Activated naive CD4-positive, alpha-beta T cell treated with Interleukin-2 at 50 U/mL for 16 hours (primary cell): ENCODE measurements around the gene WDR90.
"Not testable (repeated sequence)": the region's sequence is repeated elsewhere in the genome, so short reads cannot be mapped to it uniquely, and the experiment has no call there.

Source experiments
- DNase-seq: peaks from one replicate; pipeline ENCODE4 v3.0.0-alpha.2; 2020

Gene WDR90

DNA sequence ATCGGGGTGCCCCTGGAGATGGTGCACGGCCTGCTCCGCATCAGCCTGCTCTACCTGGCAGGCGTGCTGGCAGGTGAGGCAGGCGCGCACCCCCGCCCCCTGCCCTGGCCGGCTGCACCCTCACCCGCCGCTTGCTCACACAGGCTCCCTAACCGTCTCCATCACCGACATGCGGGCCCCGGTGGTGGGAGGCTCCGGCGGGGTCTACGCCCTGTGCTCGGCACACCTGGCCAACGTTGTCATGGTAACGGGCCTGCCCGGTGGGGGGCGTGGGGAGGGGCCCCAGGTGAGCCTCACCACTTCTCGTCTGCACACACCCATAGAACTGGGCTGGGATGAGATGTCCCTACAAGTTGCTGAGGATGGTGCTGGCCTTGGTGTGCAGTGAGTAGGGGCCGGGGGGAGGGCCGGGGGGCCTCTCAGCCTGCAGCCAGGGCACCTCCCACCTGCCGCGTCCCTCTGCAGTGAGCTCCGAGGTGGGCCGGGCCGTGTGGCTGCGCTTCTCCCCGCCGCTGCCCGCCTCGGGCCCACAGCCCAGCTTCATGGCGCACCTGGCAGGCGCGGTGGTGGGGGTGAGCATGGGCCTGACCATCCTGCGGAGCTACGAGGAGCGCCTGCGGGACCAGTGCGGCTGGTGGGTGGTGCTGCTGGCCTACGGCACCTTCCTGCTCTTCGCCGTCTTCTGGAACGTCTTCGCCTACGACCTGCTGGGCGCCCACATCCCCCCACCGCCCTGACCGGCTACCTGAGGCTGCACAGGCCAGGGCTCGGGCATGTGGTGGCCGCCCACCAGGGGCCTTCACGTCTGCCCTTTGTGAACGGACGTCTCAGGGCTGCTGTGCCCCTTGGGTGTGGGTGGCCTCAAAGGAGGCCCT is 28.4 kb downstream of the WDR90 start:
- no peak for DNase-seq

DNA sequence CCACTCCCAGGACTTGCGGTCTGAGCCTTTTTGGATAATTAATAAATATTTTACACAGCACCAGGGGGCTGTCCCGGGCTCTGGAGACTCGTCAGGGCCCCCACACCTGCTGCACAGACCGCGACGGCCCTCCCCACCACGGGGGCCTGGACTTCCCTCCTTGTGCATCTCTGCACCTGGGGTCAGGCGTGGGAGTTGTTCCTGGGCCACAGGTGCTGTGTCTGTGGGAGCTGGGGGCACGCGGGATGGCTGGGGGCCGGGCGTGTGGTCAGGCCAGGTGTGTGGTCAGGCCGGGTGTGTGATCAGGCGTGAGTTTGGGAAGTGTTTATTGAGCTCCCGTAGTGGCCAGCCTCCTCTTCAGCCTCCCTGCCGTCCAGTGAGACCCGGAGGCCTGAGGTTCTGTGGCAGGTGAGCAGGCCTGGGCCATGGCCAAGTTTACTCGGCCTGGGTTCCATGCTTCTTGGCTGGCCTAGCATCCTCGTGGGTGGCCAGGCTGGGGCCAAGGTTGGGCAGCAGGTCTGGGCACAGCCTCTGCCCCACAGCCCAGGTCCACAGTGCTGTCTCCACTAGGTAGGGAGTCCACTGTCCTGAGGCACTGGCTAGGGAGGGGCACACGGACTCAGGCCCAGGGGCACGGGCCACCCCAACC is 29.2 kb downstream of the WDR90 start:
- DNase-seq: no peak

DNA sequence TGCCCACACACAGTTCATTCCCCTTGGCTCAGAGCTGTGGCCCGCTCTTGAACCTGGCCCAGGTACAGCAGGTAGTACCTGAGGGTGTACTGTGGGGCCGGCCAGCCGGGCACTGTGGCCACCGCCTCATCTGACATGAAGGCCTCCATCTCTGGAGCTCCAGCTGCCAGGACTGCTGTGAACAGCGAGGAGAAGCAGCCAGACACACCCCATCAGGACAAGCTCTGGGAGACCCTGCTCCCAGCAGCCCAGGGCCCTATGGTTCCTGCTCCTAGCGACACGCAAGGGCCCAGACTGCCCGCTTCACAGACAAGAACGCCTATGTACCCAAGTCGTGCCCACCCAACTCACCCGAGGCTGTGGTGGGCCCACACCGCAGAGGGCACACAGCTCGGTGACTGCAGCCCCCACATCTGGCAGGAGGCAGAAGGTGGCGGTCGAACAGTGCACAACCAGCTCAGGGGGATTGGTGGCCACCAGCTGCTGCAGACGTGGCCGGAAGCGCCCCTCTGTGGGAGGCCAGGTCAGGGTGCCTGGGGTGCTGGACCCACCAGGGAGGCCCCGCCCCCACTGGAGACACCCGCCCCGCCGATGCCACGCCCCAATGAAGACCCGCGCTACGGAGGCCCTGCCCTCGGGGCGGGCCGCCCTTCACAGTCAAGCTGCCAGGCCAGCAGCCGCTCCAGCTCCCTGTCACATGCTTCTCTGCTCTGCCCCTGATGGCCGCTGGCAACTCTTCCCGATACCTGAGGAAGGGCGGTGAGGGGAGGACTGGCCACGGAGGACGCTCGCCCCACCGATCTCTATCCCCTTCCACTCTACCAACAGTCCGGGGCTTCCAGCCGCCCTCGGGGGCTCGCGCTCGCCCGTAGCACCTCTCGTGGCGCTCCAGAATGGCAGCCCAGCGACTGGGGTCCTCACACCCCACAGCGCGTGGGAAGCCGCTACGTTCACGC is 30.0 kb downstream of the WDR90 start:
- peak; percentile 53 for DNase-seq

DNA sequence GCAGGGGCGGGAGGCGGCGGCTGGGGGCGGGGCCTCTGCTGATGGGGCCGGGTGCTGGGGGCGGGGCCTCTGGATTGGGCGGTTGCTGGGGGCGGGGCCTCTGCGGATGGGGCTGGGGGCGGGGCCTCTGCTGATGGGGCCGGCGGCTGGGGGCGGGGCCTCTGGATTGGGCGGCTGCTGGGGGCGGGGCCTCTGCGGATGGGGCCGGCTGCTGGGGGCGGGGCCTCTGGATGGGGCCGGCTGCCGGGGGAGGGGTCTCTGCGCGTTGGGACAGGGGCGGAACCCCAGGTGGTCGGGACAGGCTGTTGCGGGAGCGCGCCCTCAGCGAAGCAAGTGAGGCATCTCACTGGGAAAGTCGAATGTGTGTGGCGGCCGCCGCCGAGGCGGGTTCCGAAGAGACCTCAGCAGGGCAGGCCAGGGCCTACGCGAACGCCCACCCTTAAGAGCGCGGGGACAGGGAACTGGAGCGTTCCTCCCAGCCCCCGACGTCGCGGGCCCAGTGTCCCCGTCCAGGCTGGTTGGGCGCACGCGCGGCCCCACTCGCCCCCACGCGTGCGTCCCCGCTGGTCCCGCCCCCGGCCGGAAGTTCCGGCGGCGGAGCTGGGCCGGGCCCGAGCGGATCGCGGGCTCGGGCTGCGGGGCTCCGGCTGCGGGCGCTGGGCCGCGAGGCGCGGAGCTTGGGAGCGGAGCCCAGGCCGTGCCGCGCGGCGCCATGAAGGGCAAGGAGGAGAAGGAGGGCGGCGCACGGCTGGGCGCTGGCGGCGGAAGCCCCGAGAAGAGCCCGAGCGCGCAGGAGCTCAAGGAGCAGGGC is 30.9 kb downstream of the WDR90 start, which contains the start of gene STUB1:
Gene STUB1, plus strand, starts transcription at position 597 of the 811 bp plus-strand sequence. Its CDS starts 116 bp downstream, at position 713.
- DNase-seq: peak; percentile 88

DNA sequence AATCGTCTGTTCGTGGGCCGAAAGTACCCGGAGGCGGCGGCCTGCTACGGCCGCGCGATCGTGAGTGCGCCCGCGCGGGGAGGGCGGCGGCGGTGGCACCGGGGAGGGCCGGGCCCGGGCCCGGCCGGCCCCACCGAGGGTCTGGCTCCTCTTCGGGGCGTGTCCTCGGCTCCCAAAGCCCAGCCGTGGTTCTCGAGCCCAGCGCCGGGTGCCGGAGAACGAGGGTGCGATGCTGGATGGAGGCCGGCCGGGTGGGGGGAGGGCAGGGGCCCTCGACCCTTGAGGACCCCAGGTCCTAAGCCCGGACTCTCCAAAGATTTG is 31.4 kb downstream of the WDR90 start:
- no peak for DNase-seq

DNA sequence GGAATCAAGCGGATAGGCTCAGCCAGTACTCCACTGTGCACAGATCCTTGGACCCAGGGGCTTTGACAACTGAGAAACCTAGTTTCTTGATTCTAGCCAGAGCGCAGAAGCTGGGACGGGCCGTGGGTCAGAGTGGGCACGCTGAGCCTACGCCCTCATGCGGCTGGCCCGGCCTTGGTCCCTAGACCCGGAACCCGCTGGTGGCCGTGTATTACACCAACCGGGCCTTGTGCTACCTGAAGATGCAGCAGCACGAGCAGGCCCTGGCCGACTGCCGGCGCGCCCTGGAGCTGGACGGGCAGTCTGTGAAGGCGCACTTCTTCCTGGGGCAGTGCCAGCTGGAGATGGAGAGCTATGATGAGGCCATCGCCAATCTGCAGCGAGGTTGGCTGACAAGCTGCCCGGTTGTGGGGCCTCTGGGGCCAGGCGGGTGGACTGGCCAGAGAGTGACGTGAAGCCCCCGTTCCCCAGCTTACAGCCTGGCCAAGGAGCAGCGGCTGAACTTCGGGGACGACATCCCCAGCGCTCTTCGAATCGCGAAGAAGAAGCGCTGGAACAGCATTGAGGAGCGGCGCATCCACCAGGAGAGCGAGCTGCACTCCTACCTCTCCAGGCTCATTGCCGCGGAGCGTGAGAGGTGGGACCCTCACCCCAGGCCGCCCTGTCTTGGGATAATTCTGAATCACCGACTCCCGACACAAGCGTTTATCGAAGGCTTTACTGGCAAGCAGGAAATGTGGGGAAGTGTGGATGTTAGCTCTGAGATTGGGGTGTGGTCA is 32.0 kb downstream of the WDR90 start:
- DNase-seq: no peak

DNA sequence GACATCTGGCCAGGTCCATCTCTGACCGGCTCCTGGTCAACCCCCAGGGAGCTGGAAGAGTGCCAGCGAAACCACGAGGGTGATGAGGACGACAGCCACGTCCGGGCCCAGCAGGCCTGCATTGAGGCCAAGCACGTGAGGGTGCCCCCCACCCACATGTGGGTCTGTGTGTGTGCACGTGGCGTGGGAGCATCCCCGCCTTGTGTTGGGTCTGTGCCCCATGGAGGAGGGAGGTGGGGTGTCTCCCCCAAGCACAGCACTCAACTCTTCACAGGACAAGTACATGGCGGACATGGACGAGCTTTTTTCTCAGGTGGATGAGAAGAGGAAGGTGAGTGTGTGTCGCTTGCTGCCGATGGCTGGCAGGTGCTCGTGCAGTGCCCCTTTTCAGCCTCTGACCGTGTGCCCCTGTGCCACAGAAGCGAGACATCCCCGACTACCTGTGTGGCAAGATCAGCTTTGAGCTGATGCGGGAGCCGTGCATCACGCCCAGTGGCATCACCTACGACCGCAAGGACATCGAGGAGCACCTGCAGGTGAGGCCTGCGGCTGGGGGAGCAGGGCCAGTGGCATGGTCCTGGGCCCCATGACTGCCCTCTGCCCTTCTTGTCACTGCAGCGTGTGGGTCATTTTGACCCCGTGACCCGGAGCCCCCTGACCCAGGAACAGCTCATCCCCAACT is 32.7 kb downstream of the WDR90 start:
- DNase-seq: no peak

DNA sequence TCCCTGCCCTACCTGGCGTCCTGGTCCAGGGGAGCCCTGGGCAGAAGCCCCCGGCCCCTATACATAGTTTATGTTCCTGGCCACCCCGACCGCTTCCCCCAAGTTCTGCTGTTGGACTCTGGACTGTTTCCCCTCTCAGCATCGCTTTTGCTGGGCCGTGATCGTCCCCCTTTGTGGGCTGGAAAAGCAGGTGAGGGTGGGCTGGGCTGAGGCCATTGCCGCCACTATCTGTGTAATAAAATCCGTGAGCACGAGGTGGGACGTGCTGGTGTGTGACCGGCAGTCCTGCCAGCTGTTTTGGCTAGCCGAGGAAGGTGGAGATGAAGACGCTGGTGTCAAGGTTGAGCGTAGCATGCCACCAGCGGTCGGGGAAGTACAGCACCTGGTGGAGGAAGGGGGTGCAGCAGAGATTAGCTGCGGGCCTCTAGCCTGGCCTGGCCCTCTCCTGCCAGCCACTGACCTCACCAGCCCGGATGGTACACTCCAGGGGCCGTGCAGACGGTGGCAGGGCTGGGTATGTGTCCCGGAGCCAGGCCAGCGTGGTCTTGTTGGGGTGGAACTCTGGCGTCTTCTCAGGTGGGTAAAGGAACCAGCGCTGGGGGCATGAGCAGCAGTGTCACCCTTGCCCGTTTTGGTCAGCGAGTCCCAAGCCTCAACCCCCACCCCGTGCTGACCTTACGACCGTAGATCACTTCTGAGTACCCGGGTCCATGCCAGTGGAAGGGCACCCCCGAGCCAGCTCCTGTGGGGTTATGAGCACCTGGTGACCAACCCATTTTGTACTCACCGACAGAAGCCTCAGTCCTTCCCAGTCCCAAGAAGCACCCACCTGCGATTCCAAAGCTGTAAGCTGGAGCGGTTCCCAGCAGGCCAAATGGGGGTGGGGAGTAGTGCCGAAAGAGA is 33.6 kb downstream of the WDR90 start:
- no peak for DNase-seq

DNA sequence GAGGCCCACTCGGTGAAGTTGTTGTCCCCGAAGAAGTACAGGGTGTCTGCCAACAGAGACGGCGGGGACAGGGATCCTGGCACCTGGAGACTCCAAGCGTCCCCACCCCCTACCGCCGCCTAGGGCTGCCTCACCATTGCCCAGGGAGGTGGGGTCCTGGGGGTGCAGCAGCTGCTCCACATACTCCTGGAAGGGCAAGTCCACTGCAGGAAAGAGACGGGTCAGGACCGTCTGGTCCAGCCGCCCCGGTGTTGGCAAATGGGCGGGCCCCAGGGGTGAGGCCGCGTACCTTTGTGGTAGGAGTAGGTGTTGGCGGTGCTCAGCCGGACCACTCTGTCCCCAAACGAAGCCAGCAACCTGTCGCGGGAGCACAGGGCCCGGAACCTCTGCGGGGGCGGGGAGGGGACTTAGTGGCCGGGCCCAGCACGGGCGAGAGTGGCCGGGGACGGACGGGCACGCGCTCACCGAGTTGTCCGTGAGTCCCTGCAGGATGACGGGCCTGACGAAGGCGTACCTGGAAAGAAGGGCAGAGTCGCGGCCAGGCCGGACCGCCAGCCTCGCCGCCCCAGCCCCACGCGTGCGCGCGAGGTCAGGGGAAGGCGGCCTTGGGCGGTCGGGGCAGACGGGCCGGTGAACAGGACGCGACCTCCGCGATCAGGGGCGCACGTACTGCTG is 34.4 kb downstream of the WDR90 start:
- no peak for DNase-seq

DNA sequence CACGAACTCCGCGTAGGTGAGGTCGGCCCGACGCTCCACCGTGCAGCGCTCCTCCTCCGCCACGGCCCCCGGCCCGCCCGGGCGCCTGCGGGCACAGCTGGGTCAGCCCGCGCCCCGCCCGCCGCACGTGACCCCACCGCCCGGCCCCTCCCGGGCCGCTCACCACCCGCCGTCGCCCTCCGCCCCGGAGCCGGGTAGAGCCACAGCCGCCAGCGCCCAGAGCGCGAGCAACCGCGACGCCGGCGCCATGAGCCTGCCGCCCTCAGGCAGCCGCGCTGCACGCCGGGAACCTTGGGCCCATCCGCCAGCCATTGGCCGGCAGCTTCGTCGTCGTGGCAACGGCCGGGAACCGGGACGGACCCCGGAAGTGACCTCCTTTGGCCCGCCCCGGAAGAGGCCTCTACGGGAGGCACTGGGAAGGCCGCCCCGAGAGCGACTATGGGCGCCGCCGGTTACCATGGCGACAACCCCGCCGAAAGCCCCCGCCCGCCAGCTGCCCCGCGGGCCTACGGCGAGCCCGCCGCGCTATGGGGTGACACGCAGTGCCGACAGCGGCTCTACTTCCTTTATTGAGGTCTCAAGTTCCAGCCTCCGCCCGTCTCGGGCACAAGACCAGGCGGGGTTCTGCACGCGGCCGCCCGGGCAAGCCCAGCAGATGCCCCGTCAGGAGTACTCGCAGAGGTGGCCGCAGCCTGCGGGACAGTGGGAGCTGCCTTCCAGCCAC is 35.1 kb downstream of the WDR90 start, which contains the start of gene JMJD8:
Gene JMJD8, minus strand, starts transcription at position 264 of the 724 bp plus-strand sequence. Its CDS starts 15 bp downstream, at position 249.
- peak; percentile 99 for DNase-seq

DNA sequence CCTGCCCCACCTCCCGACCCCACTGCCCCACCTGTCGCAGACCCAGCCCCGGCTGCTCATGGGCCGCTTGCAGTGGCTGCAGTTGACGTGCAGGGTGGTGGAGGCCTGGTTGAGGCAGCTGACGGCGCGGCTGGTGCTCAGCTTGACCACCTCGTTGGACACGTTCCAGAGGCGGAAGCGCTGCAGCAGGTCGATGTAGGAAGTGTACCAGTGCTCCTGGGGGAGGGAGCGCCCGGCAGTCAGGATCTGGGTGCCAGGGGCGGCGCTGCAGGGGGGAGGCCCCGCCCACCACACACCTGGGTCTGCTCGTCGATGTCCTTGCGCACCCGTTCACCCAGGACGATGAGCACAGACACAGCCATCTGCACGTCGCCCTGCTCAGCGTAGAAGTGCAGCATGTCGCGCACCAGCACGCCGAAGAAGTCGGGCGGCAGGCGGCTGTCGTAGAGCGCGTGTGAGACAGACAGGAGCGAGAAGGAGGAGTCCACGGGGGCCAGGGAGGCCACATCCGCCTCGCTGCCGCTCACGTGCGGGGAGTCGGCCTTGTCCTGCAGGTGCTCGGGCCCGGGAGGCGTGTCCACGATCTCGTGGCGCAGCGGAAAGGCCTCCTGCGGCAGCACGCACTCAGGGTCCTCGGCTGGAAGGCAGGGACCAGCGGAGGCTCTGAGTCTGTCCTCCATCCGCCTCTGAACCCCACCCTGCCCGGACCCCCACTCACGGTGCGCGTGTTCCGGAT is 36.0 kb downstream of the WDR90 start:
- DNase-seq: no peak

DNA sequence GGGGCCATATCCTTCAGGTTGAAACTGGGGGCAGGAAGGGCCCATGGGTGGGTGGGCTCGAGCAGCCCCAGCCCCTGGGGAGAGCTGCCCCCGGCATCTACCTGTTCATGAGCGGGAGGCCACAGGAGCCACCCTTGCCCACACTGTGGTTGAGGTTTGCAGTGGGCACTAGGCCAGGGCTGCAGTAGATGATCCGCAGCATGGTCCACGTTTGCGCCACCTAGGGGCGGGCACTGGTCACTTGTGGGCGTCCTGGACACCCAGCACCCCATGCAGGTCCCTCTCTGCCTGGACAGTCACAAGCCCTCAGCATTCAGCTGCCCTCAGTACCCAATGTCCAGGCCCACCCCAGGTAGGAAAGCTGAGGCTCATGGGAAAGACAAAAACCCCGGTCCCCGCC is 36.8 kb downstream of the WDR90 start:
- DNase-seq: no peak

DNA sequence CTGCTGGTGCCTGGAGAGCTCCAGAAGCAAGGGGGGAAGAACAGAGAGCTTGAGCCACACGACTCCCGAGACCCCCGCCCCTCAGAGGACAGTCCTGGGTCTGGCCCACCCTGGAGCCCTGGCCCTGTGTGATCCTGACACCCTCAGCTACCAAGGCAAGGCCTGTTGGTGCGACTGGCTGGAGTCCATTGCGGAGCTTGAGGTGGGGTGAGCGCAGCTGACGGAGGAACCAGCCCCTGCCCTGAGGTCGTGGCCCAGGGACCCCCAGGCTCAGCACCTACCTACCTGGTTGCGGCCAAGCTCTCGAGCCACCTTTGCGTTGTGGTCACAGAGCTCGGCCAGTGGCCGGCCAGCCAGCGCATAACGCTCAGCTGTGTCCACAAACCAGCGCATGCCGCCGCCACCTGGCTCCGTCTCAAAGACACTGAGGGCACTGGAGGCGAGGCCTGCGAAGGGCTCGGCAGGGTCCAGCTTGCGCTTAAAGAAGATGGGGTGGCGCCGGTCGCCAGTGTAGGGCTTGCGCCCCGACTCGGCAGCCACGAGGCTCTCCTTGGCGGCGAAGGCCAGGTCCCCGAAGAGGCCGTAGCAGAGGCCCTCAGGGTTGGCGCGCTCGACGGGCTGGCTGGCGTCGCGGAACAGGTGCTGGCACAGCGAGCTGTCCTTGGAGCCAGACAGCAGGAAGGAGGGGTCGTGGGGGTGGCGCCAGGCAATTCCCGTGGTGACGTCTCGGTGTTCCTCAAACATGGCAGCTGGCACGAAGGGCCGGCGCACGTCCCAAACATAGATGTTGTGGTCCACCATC is 37.5 kb downstream of the WDR90 start:
- no peak for DNase-seq

DNA sequence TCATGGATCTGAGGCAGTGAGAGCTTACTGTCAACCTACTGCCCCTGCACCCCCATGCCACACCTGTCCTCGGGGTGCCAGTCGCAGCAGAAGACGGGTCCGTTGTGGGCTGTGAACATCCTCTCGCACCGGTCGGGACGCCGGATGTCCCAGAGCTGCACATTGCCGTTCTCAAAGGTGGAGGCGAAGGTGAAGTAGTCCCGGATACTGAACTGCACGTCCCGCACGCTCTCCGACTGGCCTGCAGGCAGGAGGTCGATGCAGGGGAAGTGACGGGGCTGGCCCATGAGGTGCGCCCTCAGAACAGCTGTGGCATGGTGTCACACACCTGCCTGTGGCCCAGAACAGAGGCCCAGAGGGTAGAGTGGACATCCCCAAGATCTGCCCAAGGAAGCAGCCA is 38.3 kb downstream of the WDR90 start:
- no peak for DNase-seq

DNA sequence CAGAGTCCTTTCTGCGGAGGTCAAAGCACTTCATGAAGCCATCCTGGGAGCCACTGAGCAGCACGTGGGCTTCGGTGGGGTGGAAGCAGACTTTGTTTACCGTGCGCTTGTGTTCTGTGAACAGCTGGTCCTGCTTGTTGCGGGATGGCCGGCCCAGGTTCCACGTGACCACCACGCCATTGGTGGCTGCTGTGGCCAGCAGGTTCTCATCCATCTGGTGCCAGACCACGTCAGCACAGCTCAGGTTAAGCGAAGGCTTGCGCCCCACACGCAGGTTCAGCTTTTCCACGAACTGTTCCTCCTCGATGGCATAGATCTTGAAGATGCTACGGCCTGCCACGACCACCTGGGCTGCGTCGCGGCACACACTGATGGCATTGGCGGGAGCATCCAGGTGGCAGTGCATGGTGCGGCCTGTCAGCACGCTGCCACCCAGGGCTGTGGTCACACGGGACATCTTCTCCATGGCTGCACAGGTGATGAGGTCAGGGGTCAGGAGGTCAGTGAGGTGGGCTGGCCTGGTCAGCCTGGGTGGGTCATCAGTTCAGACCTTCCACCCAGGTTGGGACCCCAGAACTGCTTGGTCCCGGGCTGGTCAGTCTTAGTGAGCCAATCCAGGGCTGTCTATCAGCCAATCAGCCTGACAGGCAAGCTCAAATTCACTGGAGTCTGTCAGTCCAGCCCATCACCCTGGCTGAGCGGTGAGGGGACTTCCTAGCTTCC is 40.2 kb downstream of the WDR90 start:
- no peak for DNase-seq

DNA sequence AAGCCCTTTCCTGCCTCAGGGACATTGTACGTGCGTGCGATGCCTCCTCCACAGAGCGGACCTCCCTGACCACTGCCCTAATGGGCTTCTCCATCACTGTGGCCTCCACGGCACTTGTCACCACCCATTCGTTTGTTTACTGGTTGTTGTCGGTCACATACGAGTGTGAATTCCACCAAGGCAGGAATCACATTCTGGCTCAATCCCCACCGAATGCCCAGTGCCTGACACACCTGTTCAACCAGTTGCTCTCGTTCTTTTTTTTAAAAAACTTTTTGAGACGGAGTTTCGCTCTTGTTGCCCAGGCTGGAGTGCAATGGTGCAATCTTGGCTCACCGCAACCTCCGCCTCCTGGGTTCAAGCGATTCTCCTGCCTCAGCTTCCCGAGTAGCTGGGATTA is 42.1 kb downstream of the WDR90 start:
- DNase-seq: not testable (repeated sequence)
